GM03348 (cell line): Measurements from ENCODE around the gene SPN.
"Not testable (repeated sequence)": the region's sequence is repeated elsewhere in the genome, so short reads cannot be mapped to it uniquely, and the experiment has no call there.

Experiments
- DNase-seq: peaks from one replicate; pipeline ENCODE4 v3.0.0; 2012; ENCODE audit warnings: low spot score

Gene SPN

DNA sequence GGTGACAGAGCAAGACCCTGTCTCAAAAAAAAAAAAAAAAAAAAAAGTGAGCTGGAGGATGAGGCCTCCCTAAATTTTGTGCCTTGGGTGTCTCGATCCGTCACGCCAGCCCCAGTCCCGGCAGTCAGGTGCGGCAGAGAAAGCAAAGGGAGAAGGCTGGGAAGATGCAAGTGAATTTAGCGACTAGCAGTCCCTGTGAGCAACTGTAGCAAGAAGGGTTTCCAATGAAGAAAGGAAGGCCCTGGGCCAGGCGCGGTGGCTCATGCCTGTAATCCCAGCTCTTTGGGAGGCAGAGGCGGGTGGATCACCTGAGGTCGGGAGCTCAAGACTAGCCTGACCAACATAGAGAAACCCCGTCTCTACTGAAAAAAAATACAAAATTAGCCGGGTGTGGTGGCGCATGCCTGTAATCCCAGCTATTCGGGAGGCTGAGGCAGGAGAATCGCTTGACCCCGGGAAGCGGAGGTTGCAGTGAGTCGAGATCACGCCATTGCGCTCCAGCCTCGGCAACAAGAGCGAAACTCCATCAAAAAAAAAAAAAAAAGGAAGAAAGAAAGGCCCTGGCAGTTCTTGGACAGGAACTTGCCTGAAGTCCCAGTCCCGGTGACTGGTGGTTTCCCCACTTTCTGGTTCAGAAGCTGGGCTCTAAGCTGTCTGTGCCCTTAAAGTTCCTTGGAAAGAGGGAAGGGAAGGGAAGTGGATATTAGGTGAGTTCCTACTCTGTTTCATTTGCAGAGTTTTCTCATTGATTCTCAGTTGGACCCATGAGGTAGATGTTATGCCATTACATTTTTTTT is 14.1 kb downstream of the SPN start:
- no peak for DNase-seq

DNA sequence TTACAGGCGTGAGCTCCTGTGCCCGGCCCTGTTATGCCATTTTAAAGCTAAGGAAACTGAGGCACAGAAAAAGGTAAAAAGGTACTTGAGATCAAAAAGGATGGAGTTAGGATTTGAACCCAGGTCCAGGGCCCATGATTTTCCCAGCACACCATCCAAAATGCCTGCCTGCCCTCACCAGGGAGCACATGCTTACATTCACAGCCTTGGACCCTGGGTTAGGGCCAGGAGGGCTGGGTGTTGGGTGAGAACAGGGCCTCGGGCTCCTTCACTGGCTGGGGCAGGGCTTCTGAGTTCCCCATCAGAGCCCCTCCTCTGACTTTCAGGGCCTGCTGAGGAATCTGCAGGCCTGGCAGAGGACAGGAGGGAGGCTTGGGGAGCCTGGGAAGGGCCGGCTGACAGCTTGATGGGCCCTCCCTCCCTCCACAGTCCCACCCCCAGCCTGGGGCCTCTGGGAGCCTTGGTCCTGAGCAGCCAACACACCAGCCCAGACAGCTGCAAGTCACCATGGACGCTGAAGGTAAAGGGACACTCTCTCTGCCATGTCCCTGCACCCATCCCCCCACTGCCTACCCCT is 15.7 kb downstream of the SPN start, which contains the start of gene QPRT:
TSS of gene QPRT (plus strand) at position 490 of the 577 bp plus-strand sequence. CDS start at position 508, 18 bp downstream.
- peak; percentile 42 for DNase-seq

DNA sequence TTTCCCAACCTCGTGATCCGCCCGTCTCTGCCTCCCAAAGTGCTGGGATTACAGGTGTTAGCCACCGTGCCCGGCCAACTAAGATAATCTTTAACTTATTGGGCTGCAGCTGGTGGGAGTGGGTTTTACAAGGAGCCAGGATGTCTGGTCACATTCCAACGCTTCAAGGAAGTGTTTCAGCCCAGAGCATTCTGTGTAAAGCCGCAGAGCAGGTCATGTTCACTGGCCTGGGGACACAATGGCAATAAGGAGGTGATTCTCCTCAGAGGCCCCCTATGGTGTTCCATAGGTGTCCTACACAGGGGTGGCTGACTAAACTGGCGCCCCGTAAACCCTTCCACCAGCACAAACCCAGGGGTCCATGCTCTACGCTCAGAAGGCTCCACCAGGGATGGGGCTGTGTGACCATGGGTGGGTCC is 17.1 kb downstream of the SPN start:
- DNase-seq: no peak

DNA sequence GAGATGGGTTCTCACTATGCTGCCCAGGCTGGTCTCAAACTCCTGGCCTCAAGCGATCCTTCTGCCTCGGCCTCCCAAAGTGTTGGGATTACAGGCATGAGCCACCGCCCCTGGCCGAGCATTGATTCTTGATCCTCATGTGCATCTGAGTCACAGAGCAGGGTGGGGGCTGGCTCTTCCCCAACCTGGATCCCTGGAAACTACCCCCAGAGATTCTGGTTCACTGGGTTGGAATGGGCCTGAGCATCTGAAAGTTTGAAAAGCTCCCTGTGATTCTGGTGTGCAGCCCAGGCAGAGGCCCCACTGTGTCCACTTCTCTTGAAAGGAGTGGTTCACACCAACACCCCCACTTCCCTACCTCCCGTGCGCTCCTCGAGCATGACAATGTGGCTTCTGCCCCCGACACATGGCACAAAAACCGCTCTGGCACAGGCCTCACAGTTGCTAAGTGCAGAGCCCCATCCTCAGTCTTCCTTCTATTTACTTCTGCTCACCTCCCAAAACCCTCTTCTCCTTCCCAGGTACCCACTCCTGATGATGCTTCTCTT is 20.6 kb downstream of the SPN start:
- no peak for DNase-seq

DNA sequence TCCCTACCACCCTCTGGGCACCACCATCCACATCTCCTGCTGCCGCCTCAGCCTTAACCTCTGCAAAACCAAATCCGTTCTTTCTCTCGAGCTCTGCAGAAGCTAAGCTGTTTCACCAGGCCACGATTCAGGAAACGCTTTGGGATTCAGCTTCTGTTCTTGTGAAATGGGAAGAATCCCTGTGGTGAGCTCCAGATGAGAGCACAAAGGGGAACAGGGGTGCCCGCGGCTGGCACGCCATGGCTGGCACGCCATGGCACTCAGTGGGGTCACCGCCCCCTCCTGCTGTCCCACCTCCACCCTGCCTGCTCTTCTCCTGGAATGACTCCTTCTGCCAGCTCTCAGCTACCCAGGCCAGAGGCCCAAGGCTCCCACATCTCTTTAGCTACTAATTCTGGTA is 21.6 kb downstream of the SPN start:
- no peak for DNase-seq

DNA sequence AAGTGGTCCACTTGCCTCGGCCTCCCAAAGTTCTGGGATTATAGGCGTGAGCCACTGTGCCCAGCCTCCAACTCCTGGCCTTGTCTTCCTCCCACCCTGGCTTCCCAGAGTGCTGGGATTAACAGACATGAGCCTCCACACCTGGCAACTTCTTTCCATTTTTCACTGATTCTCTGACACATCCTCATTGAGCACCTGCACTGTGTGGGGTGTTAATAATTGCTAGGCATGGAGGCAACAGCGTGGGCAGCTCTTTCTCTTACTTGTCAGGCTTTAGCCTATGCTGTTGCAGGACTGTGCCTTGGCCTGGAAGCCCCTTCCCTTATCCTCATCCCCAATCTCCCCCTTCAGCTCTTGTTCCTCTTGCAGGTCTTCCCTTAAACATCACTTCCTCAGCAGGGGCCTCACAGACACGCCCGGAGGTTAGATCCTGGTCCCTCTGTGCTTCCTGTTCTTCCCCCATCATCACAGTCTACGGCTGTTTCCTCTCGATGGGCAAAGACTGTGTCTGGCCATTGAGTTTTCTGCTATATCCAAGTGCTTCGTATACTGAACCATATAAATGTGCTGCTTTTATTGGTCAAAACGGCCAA is 23.8 kb downstream of the SPN start:
- no peak for DNase-seq

DNA sequence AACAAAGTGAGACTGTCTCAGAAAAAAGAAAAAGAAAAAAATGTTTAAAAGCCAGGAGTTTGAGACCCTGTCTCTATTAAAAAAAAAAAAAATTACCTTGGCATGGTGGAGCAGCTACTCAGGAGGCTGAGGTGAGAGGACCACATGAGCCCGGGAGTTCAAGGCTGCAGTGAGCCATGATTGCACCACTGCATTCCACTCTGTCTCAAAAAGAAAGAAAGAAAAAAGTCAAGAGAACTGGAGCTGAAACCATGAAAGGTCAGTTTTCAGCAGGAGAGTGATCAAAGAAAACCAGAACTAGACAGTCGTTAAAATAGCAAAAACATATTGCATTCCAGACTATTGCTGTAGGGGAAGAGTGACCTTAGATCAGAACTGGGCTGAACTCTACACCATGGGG is 24.7 kb downstream of the SPN start:
- DNase-seq: no peak

DNA sequence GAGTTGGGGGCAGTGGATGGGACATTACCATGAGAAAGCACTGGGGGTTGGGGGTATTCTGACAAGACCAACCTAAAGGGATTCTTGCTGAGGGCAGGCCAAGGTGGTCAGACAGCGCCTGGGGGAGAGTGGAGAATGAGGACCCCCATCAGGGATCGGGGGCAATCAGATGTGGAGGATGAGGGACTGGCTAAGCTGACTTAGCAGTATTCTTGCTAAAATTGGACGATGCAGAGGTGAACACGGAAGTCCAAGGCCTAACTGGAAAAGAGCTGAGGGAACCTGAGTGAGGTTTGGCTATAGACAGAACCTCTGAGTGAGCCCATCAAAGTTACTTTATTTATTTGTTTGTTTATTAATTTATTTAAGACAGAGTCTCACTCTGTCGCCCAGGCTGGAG is 25.1 kb downstream of the SPN start:
- DNase-seq: no peak

DNA sequence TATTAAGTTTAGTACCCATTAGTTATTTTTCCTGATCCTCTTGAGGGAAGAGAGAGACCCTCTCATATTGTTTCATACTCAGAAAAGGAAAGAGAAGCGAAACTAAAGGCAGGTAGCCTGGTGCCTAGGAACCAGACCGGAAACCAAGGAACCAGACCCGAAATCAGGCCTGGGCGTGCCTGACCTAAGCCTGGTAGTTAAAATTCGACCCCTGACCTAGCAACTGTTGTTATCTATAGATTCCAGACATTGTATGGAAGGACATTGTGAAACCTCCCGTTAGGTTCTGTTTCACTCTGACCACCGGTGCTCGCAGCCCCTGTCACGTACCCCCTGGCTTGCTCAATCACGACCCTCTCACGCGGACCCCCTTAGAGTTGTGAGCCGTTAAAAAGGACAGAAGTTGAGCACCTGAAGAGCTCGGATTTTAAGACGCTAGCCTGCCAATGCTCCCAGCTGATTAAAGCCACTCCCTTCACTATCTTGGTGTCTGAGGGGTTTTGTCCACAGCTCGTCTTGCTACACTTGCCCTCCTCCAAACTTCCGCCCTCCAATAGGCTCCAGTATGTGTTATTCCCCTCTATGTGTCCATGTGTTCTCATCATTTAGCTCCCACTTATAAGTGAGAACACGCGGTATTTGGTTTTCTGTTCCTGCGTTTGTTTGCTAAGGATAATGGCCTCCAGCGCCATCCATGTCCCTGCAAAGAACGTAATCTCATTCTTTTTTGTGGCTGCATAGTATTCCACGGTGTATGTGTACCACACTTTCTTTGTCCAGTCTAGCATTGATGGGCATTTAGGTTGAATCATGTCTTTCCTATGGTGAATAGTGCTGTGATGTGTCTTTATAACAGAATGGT is 26.7 kb downstream of the SPN start:
- not testable (repeated sequence) for DNase-seq

DNA sequence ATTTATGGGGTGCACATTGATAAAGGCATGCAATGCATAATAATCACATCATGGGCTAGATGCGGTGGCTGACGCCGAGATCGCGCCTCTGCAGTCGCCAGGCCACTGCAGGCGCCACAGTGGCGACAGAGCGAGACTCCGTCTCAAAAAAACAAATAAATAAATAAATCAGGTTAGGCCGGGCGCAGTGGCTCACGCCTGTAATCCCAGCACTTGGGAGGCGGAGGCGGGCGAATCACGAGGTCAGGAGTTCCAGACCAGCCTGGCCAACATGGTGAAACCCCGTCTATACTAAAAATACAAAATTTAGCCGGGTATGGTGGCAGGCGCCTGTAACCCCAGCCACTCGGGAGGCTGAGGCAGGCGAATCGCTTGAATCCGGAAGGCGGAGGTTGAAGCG is 29.6 kb downstream of the SPN start:
- not testable (repeated sequence) for DNase-seq

DNA sequence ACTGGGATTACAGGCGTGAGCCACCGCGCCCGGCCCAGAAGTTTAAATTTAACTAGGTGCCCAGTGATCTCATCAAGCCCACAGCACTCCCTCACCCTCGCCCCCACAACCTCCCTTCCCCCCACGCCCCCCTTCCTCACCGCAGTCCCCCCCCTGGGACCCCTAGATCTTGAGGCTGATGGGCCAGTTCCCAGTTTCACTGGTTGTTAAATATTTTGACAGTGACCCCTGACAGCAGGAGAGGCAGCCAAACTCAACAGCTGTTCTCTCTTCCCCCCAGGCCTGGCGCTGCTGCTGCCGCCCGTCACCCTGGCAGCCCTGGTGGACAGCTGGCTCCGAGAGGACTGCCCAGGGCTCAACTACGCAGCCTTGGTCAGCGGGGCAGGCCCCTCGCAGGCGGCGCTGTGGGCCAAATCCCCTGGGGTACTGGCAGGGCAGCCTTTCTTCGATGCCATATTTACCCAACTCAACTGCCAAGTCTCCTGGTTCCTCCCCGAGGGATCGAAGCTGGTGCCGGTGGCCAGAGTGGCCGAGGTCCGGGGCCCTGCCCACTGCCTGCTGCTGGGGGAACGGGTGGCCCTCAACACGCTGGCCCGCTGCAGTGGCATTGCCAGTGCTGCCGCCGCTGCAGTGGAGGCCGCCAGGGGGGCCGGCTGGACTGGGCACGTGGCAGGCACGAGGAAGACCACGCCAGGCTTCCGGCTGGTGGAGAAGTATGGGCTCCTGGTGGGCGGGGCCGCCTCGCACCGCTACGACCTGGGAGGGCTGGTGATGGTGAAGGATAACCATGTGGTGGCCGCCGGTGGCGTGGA is 31.5 kb downstream of the SPN start:
- no peak for DNase-seq

DNA sequence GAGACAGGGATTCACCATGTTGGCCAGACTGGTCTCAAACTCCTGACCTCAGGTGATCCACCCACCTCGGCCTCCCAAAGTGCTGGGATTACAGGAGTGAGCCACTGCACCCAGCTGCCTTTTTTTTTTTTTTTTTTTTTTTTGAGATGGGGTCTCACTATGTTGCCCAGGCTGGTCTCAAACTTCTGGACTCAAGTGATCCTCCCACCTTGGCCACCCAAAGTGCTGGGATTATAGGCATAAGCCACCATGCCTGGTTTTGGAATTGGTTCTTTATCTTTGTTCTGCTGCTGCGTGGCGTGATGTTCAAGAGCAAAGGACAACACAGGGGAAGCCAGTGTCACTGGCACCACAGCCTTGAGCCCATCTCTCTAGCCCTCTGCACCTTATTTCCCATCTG is 32.6 kb downstream of the SPN start:
- not testable (repeated sequence) for DNase-seq

DNA sequence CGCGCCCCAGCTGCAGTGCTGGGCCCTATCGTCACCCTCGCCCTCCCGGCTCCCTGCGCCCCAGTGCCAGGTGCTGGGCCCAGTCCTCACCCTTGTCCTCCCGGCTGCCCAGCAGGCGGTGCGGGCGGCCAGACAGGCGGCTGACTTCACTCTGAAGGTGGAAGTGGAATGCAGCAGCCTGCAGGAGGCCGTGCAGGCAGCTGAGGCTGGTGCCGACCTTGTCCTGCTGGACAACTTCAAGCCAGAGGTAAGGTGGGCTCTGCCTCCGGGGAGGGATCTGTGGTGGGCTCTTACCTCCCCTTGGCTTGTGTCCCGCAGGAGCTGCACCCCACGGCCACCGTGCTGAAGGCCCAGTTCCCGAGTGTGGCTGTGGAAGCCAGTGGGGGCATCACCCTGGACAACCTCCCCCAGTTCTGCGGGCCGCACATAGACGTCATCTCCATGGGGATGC is 33.9 kb downstream of the SPN start:
- no peak for DNase-seq

DNA sequence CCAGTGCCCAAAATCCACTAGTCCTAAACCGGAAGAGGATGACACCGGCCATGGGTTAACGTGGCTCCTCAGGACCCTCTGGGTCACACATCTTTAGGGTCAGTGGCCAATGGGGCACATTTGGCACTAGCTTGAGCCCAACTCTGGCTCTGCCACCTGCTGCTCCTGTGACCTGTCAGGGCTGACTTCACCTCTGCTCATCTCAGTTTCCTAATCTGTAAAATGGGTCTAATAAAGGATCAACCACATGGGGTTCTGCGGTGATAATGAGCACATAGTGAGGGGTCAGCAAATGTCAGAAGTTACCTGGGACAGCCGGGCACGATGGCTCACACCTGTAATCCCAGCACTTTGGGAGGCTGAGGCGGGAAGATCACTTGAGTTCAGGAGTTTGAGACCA is 34.3 kb downstream of the SPN start:
- no peak for DNase-seq

DNA sequence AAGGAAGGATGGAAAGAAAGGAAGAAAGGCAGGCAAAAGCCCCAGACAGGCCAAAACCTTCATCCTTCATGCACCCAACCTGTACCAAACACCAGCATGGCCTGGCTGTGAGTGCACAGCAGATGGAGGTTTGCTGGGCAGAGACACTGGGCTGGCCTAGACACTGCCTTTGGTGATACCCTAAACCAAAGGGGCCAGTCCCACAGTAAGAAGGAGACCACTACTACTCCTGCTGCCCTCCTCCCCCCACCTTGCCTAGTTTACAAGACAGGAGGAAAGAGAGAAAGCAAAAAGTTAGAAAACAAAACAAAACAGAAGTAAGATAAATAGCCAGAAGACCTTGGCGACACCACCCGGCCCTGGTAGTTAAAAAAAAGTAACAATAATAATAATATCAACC is 35.0 kb downstream of the SPN start:
- no peak for DNase-seq

DNA sequence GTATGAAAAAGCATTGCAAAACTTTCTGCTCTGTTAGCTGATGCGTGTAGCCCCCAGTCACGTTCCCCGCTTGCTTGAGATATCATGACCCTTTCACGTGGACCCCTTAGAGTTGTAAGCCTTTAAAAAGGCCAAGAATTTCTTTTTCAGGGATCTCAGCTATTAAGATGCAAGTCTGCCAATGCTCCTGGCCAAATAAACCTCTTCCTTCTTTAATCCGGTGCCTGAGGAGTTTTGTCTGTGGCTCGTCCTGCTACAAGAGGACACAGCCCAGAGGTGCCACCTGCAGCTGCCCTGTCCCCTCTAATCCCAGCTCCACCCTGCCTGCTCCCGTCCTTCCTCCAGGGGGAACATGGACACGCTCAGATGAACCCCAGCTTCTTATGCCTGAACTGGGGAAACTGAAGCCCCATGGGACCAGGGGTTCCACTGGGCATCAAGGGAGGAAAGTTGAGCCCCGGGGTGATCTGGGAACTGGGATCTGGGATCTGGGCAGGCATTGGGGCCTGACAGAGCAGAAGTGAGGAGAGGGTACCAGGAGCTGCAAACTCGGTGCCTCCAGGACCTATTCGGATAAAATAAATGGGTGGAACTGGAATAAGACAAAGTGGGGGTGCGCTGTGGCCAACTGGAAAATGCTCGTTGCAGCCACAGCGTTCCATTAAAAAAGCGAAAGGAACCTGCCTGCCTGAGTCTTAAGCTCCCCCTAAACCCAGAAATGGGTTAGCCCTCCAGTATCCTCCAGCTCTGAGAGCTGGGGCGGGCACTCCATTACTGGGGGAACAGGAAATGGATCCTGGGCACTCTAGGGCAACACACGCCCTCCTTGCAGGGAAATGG is 35.7 kb downstream of the SPN start:
- no peak for DNase-seq

DNA sequence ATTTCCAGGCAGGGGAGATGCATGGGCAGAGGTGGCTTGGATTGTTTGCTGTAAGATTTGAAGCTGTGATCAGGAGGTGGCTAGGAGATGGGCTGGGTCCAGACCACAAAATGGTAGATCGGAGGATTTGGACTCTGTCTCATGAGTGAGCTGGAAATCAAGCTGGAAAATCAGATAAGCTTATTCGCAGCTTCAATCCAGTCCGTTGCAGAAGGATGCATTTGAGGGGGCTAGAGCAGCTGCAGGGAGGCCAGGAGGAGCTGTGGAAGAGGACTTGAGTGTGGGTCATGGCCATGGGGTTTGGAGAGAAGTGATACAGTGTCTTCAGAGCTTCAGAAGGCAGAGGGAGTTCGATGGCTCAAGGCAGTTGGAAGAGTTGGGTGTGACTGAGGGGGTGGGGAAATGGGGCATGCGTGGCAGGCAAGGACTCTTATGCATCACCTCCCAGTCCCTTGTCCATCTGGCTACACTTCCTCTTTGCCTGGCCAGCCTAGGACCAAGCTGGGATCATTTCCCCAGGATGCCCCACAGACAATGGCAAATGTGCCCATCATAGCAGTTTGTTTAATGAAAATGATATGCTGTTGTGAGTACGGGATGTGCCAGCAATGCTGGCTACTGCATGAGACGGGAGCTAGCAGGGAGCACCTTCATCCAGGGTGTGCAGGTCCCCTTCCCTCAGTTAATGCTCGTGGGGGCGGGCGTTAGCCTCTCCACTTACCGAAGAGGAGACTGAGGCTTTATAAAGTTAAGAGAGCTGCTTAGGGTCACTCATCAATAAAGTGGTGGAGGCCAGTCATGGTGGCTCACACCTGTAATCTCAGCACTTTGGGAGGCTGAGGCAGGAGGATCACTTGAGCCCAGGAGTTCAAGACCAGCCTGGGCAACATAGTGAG is 36.5 kb downstream of the SPN start:
- DNase-seq: no peak

DNA sequence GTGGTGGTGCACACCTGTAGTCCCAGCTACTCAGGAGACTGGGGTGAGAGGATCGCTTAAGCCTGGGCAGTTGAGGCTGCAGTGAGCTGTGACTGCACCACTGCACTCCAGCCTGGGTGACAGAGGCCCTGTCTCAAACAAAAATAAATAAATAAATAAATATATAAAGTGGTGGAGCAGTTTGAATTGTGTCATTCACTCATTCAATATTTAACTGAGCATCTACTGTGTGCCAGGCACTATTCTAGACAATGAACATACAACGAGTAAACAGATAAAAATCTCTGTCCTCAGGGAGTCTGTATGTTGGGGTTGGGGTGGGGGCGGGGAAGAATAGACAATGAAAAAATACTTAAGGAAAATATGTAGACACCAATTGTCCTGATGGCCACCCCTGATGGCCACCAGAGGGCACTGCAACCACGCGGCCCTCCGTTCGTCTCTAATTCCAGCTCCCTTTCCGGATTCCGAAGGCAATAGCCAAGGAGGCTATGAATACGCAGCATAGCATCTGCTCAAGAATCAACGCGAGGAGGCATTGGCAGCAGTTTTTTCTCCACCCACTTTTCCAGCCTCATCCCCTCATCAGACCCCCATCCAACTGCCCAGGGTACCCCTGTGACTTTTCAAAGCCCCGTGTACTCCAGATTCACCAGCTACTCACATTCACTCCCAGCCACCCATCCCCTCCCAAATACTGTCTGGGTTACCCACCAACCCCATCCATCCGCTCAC is 37.4 kb downstream of the SPN start:
- DNase-seq: peak; percentile 93

DNA sequence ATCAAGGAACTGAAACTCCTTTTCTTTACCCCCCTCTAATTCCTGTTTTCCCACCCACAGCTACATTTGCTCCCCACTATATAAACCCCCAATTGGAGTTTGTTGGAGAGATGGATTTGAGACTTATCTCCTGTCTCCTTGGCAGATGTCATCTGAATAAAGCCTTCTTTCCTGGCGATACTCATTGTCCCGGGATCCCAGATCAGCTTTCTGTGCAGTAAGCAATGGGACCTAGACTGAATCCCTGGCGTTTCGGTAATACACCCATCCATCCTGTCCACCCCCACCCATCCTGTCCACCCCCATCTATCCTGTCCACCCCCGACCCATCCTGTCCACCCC is 38.1 kb downstream of the SPN start:
- no peak for DNase-seq
